B cell (primary cell): ENCODE data around the gene ZNF423.

Experiments used
- EZH2 ChIP-seq: IDR thresholded peaks from 2 replicates; pipeline ENCODE4 v1.6.1; 2012; ENCODE audit warnings: borderline replicate concordance, low read depth, mild to moderate bottlenecking, moderate library complexity, low read length; ENCODE audit not compliant: insufficient read depth, poor library complexity, severe bottlenecking
- TF ChIP-seq, protein P1 (sequence below): fragments of 200-600 bp; IDR thresholded peaks from one replicate; pipeline ENCODE4 v1.8.0; 2022; ENCODE audit warnings: antibody characterized with exemption, mild to moderate bottlenecking

DNA sequence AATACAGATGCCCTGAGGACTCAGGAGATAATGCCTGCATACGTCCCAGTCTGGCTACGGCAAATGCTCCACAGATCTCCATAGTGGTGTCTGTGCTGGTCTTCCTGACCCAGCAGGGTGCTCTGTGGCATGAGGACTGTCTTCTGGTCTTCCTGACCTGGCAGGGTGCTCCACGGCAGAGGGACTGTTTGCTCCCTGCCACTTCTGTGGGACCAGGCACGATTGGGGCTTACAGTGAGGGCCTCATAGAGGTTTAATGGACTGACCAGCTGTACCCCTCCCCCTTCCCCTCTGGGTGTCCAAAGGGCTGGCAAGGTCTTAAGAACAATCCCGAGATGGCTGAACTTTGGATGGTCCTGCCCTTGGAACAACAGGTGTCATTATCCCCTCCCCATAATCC is 359.3 kb downstream of the ZNF423 start:
- TF ChIP-seq EZH2: no peak
- TF ChIP-seq, protein P1, sequence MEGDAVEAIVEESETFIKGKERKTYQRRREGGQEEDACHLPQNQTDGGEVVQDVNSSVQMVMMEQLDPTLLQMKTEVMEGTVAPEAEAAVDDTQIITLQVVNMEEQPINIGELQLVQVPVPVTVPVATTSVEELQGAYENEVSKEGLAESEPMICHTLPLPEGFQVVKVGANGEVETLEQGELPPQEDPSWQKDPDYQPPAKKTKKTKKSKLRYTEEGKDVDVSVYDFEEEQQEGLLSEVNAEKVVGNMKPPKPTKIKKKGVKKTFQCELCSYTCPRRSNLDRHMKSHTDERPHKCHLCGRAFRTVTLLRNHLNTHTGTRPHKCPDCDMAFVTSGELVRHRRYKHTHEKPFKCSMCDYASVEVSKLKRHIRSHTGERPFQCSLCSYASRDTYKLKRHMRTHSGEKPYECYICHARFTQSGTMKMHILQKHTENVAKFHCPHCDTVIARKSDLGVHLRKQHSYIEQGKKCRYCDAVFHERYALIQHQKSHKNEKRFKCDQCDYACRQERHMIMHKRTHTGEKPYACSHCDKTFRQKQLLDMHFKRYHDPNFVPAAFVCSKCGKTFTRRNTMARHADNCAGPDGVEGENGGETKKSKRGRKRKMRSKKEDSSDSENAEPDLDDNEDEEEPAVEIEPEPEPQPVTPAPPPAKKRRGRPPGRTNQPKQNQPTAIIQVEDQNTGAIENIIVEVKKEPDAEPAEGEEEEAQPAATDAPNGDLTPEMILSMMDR: no peak
